ENCODE results near the gene SCLY.
A peak's percentile ranks its signal among the peaks of the same experiment; 100 is the strongest.

SCLY gene

DNA sequence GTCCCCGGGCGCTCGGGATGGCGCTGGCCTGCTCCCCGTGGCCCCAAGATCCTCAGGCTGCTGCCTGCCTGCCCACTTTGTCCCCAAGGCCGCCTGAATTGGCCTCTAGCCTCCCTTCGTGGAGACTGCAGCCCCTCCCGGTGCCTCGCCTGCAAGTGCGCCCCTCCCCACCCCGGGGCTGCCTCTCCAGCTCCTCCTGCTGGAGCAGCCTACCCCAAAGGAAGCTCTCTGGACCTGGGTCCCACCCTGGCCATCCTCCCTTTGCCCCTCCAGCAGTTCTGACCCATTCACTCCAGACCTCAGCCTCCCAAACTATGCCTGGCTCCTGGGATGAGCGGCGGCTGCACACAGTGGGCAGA lies 45.5 kb downstream of the SCLY start (continued):
- TF ChIP-seq, protein P1, sequence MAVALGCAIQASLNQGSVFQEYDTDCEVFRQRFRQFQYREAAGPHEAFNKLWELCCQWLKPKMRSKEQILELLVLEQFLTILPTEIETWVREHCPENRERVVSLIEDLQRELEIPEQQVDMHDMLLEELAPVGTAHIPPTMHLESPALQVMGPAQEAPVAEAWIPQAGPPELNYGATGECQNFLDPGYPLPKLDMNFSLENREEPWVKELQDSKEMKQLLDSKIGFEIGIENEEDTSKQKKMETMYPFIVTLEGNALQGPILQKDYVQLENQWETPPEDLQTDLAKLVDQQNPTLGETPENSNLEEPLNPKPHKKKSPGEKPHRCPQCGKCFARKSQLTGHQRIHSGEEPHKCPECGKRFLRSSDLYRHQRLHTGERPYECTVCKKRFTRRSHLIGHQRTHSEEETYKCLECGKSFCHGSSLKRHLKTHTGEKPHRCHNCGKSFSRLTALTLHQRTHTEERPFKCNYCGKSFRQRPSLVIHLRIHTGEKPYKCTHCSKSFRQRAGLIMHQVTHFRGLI (tag by site-specific recombination; IDR thresholded peaks at IDR 0.05) = no peak
- TF ChIP-seq ZNF777 (tag by site-specific recombination; IDR thresholded peaks at IDR 0.05; ENCODE audit: borderline replicate concordance) = no peak
- 0 out of 2 replicates have a peak, but pooled peaks have one; percentile 6 for TF ChIP-seq ZIC2 (tag by site-specific recombination; IDR thresholded peaks at IDR 0.05)
- peak; percentile 36; the same call in 1 of the 2 replicates for TF ChIP-seq KLF1 (tag by site-specific recombination; IDR thresholded peaks at IDR 0.05)

DNA sequence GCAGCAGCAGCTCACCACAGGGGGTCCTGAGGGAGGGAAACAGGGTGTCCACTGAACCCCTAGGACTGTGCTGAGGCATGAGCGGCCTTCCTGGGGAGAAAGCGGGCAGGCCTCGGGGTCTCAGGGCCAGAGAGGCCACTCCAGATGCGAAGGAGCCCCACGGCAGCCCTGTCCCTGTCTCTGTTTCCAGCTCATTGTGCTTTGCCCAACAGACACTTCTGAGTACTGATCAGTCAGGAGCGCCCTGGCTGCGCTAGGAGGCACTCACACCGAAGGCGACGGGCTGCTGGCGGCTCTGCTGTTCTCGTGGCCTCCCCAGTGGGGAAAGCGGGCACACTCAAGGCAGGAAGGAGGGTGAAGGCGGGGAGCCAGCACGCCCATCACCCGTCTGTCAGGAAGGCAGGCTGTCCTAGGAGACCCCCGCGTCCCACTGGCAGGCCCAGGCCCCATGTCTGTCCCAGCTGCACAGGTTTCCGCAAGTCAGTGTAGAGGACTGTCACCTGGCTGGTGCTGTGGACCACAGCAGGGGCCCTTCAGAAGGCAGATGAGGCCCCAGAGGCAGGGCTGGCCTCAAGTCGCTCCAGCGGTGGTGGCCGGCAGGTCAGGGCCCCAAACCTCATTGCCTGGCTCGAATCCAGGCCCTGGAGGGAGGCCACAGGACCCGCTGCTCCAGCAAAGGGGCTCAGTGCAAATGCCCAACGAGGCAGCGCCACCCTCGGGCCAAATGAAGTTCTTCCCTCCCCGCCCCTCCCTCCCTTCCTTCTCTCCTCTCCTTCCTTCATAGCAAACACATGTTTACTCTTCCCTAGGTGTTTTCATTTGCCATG lies 46.1 kb downstream of the SCLY start:
- Histone ChIP-seq H3K4me3 (ENCODE audit: low read depth, low read length) (no peak overlapping the region), H3K36me3 (ENCODE audit: control insufficient read depth in 2 of 2, insufficient read depth in 1 of 2, low read length in 2 of 2) (no peaks in the 10 kb centered on the region), H3K27ac (ENCODE audit: extremely low read depth, low read depth, low read length) (no peak overlapping the region), H3K9me3 (ENCODE audit: control insufficient read depth, insufficient read depth, low read depth, low read length) (no peaks in the 10 kb centered on the region), H3K4me1 (ENCODE audit: control insufficient read depth, insufficient read depth, low read length) (no peaks in the 10 kb centered on the region)
- ChIA-PET CTCF (interaction anchor here (0.5 to 0.8 kb wide), 3 partner anchors 19 to 116 kb away, joined by 3 to 5 read pairs (median 5); no protein-coding TSS in a partner anchor), POLR2A (no interaction called here)
- TF ChIP-seq ZNF560 (tag by site-specific recombination; IDR thresholded peaks at IDR 0.05; ENCODE audit: borderline replicate concordance) = no peak
- peak; percentile 32 for TF ChIP-seq ZNF341 (tag by site-specific recombination; IDR thresholded peaks at IDR 0.05; ENCODE audit: low read depth)
- TF ChIP-seq, protein P2, sequence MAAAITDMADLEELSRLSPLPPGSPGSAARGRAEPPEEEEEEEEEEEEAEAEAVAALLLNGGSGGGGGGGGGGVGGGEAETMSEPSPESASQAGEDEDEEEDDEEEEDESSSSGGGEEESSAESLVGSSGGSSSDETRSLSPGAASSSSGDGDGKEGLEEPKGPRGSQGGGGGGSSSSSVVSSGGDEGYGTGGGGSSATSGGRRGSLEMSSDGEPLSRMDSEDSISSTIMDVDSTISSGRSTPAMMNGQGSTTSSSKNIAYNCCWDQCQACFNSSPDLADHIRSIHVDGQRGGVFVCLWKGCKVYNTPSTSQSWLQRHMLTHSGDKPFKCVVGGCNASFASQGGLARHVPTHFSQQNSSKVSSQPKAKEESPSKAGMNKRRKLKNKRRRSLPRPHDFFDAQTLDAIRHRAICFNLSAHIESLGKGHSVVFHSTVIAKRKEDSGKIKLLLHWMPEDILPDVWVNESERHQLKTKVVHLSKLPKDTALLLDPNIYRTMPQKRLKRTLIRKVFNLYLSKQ (tag by site-specific recombination; IDR thresholded peaks at IDR 0.05; ENCODE audit: borderline replicate concordance) = no peak
- TF ChIP-seq ZIC2 (tag by site-specific recombination; IDR thresholded peaks at IDR 0.05) = peak; percentile 9; the same call in 1 of the 2 replicates

DNA sequence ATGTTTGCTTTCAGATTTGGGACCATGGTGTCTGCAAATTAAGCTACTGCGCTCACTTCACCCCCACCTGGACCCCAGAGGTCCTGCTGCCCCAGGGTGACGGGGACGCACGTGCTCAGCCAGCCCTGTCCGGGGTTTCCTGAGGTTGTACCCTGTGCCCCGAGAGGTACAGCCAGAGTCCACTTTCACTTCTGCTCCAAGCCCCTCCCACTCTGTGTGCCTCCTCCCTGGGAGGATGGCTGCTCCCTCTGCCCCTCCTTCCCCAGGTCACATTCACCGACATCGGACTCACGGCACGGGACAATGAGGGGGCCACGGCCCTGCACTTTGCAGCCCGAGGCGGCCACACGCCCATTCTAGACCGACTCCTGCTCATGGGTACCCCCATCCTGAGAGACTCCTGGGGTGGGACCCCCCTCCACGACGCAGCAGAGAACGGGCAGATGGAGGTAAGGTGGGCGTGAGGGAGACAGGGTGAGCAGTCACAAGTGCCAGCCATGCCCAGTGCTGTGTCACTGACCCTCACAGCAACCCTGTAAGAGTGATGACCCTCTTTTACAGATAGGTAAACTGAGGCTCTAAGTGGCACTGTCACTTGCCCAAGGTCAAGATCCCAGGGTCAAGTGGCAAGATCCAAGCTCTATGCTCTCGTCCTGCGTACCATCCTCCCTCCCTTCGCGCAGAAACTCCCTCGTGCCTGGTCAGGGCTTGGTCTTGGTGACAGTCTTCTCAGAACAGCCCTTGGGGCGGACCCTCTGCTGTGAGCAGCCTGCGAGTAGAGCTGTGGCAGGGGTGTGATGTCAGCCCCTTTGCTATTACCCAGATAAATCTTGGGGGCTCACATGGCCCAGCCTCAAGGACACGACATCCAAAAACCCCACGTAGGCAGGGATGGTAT lies 47.0 kb downstream of the SCLY start:
- H3K27ac ChIP-seq (ENCODE audit: extremely low read depth, low read depth, low read length) = no peak overlapping the region
- TF ChIP-seq ZNF529 (tag by site-specific recombination; IDR thresholded peaks at IDR 0.05; ENCODE audit: insufficient replicate concordance) = no peak
- no peak for TF ChIP-seq ZNF629 (tag by site-specific recombination; IDR thresholded peaks at IDR 0.05)
- no peak for TF ChIP-seq GFI1B (tag by site-specific recombination; IDR thresholded peaks at IDR 0.05)
- no peak for TF ChIP-seq ZNF701 (tag by site-specific recombination; IDR thresholded peaks at IDR 0.05)
- no peak for TF ChIP-seq YY1 (tag by site-specific recombination; IDR thresholded peaks at IDR 0.05)
- TF ChIP-seq ZNF121 (tag by site-specific recombination; IDR thresholded peaks at IDR 0.05) = no peak
- no peak for TF ChIP-seq ZNF791 (tag by site-specific recombination; IDR thresholded peaks at IDR 0.05)
- TF ChIP-seq, protein P3, sequence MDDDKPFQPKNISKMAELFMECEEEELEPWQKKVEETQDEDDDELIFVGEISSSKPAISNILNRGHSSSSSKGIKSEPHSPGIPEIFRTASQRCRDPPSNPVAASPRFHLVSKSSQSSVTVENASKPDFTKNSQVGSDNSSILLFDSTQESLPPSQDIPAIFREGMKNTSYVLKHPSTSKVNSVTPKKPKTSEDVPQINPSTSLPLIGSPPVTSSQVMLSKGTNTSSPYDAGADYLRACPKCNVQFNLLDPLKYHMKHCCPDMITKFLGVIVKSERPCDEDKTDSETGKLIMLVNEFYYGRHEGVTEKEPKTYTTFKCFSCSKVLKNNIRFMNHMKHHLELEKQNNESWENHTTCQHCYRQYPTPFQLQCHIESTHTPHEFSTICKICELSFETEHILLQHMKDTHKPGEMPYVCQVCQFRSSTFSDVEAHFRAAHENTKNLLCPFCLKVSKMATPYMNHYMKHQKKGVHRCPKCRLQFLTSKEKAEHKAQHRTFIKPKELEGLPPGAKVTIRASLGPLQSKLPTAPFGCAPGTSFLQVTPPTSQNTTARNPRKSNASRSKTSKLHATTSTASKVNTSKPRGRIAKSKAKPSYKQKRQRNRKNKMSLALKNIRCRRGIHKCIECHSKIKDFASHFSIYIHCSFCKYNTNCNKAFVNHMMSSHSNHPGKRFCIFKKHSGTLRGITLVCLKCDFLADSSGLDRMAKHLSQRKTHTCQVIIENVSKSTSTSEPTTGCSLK (tag by site-specific recombination; IDR thresholded peaks at IDR 0.05) = no peak
- TF ChIP-seq REPIN1 (tag by site-specific recombination; IDR thresholded peaks at IDR 0.05; ENCODE audit: low read depth) = no peak
- TF ChIP-seq ZBTB21 (tag by site-specific recombination; IDR thresholded peaks at IDR 0.05) = no peak
- CTCF ChIA-PET = interaction anchor here (0.6 kb wide), 3 partner anchors 9 to 117 kb away, joined by 3 to 5 read pairs (median 3); no protein-coding TSS in a partner anchor
- H3K4me1 ChIP-seq (ENCODE audit: control insufficient read depth, insufficient read depth, low read length) = no peaks in the 10 kb centered on the region
- H3K9me3 ChIP-seq (ENCODE audit: control insufficient read depth, insufficient read depth, low read depth, low read length) = no peaks in the 10 kb centered on the region
- no peak overlapping the region for H3K4me3 ChIP-seq (ENCODE audit: low read depth, low read length)
- POLR2A ChIA-PET = no interaction called here
- H3K36me3 ChIP-seq (ENCODE audit: control insufficient read depth in 2 of 2, insufficient read depth in 1 of 2, low read length in 2 of 2) = no peaks in the 10 kb centered on the region
